ENCODE results near the gene CUBN. TPM values are rescaled to one million over a fixed set of nuclear protein-coding genes. Genes with fewer than 3 reads are reported as not detected.

The CUBN gene
- total RNA-seq, result 6.8 TPM

- Histone ChIP-seq H3K4me1 (no peaks in the 10 kb centered on the region), H3K36me3 (no peaks in the 10 kb centered on the region), H3K9me3 (no peaks in the 10 kb centered on the region), H3K27me3 (no peaks in the 10 kb centered on the region), H3K27ac (no peak within 1 kb of the TSS), H3K4me3 (no peak within 1 kb of the TSS)
- no peak for TF ChIP-seq CTCF (IDR thresholded peaks at IDR 0.05)
- intact Hi-C loops (cut with DNase I), result no loop called here
- no peak for DNase-seq (ENCODE audit: low spot score in 2 of 2)
Measured at GRCh38 chr10:17129741-17130140, at the start of gene CUBN. Gene CUBN (minus strand): TSS chr10:17129811. CDS start chr10:17129765, 46 bp downstream.

- Histone ChIP-seq H3K4me1 (peaks cover 0 to 17% of the 10 kb centered on the region in 2 donors), H3K27ac (no peak overlapping the region), H3K36me3 (no peaks in the 10 kb centered on the region), H3K4me3 (no peak overlapping the region), H3K9me3 (no peaks in the 10 kb centered on the region), H3K27me3 (no peaks in the 10 kb centered on the region)
- TF ChIP-seq CTCF (IDR thresholded peaks at IDR 0.05), result no peak
- DNase-seq (ENCODE audit: low spot score in 2 of 2), result no peak
- intact Hi-C loops (cut with DNase I), result no loop called here
Measured at GRCh38 chr10:17179002-17179401, 49.4 kb upstream of the CUBN start.

DNA sequence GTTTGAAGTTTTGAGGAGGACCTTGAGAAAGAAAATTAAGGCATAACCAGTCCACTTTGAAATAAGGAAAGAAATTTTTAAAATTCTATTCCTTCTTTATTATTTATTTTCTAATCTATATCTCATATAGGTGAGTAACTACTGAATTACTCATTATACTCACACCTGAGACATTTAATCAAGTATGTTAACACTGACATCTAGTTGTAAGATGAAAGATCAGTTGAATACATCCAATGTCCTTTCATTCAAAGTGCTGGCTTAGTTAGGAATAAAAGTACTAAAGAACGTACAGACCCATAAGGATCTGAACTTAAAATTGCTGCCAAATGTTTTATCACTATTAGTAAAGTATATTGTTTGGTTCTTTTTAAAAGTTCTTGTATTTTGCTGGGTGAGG, 48.4 kb upstream of the CUBN start:
- intact Hi-C loops (cut with DNase I), result no loop called here

DNA sequence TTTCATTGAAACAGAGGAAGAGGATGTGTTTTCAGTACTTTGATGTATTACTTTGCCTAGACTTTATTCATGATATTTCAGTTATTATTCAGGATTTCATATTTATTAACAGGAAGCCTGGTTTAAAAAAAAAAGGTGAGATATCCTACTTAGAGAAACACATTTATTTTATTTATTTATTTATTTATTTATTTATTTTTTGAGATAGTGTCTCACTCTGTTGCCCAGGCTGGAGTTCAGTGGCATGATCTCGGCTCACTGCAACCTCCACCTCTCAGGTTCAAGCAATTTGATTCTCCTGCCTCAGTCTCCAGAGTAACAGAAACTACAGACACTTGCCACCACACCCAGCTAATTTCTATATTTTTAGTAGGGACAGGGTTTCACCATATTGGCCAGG, 47.4 kb upstream of the CUBN start:
- no peaks in the 10 kb centered on the region for H3K9me3 ChIP-seq
- H3K4me3 ChIP-seq, result no peak overlapping the region
- no peak overlapping the region for H3K27ac ChIP-seq
- H3K4me1 ChIP-seq, result peaks cover 0 to 23% of the 10 kb centered on the region in 2 donors
- no peak for DNase-seq (ENCODE audit: low spot score in 2 of 2)
- no peak for TF ChIP-seq CTCF (IDR thresholded peaks at IDR 0.05)
- intact Hi-C loops (cut with DNase I), result loop anchor here (2.0 kb wide), 1 partner anchor 22 kb away; no protein-coding TSS in a partner anchor
- H3K36me3 ChIP-seq, result no peaks in the 10 kb centered on the region
- H3K27me3 ChIP-seq, result no peaks in the 10 kb centered on the region

More for the DNA sequence above, 48.4 kb upstream of the CUBN start:
- Histone ChIP-seq H3K4me3 (no peak overlapping the region), H3K4me1 (peaks cover 0 to 17% of the 10 kb centered on the region in 2 donors), H3K9me3 (no peaks in the 10 kb centered on the region), H3K27me3 (no peaks in the 10 kb centered on the region), H3K27ac (no peak overlapping the region), H3K36me3 (no peaks in the 10 kb centered on the region)
- DNase-seq (ENCODE audit: low spot score in 2 of 2), result no peak
- no peak for TF ChIP-seq CTCF (IDR thresholded peaks at IDR 0.05)

DNA sequence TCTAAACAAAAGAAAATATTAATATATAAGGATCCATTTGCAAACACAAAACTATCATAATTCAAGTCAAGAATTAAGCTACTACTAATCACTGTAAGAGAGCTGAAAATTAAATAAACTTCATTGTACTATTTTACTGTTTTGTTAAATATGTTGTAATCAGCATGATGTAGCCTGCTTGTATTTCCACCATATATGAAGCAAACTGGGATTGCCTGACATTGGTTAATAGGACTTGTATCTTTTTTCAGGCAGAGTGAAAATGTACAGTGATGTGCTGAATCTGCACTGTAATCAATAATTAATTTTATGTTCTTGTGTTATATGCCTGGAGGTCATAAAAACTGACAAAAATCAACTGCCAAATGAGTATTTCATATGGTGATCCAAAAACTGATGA, 46.5 kb upstream of the CUBN start:
- Histone ChIP-seq H3K4me3 (no peak overlapping the region), H3K27ac (no peak overlapping the region)
- intact Hi-C loops (cut with DNase I), result loop anchor here (2.0 kb wide), 1 partner anchor 23 kb away; no protein-coding TSS in a partner anchor

More for the DNA sequence above, 46.5 kb upstream of the CUBN start:
- TF ChIP-seq CTCF (IDR thresholded peaks at IDR 0.05), result no peak
- Histone ChIP-seq H3K4me1 (peaks cover 0 to 29% of the 10 kb centered on the region in 2 donors), H3K36me3 (no peaks in the 10 kb centered on the region), H3K9me3 (no peaks in the 10 kb centered on the region), H3K27me3 (no peaks in the 10 kb centered on the region)
- DNase-seq (ENCODE audit: low spot score in 2 of 2), result no peak

All from ascending aorta (tissue), 2 donors.